ENCODE measurements around the gene SKI.

Gene SKI

GRCh38 chr1:2267051-2267830 is 39.1 kb downstream of the SKI start:
- DNase-seq = no peak

GRCh38 chr1:2267862-2268261 is 39.7 kb downstream of the SKI start:
- no peak for DNase-seq

DNA sequence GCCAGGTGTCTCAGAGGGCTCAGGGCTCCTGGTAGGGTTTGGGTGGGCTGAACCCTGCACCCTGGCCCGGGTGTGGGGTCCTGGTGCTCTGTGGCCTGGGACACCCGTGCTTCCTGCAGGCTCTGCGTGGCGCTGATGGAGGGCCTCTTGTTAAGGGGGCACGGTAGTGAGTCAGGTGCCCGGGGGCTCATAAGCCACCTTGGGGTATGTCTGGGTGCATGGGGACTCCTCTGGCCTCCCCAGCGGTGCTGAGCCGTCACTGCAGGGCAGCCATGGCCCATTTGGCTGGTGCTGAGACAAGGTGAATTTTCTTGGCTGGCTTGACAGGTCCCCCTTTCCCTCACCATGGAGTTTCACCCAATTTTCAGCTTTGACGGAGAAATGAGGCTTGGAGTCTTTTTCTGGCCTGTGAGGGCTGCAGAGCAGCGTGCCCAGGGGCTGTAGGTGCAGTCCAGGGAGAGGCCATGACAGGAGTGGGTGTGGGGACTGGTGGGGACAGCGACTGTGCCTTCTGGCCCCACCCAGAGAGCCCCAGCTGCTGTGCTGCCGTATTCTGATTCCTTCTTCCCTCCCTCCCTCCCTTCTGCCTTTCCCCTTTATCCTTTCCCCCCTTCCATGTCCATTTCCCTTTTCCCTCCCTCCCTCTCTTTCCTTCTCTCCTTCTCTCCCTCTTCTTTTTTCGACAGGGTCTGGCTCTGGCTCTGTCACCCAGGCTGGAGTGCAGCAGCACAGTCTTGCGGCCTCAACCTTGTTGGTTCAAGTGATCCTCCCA is 40.4 kb downstream of the SKI start:
- no peak for DNase-seq

- no peak for DNase-seq
Measured at GRCh38 chr1:2269193-2269921, 41.2 kb downstream of the SKI start.

- DNase-seq = no peak
Measured at GRCh38 chr1:2269922-2270259, 41.8 kb downstream of the SKI start.

DNA sequence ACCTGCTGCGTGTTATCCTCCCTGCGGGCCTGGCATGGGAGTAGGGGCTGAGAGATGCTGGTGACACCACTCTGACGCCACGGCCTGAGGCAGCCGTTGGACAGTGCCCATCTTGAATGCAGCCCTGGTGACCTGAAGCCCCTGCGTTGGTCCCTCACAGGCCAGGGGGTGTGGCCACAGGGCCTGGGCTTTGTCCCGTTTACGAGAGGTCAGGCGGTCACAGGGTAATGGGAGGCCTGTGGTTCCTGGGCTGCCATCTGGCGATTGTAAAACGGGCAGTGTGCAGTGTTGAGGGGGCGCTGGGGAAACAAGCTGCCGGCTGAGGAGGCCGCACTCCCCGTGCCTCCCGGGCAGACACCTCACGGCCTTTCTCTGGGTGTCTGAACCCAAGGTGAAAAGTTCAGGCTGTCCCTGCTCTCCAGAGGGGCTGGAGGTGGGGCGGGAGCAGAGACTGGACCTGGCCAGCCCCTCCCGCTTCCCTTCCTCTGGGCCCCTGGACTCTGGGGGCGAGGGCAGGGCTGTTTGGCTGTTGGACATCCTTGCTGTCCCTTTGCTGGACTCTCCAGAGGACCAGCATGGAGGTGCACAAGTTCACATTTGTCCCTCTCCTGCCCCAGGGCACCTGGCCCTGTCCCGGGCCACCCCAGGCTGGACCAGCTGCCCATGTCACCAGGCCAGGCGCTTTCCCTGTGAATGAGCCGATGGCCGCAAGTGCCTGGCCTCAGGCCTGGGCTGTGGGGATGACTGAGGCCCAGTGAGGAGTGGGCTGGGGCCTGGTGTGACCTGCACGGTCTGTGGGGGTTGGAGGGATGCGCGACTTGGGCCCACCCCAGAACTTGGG is 42.4 kb downstream of the SKI start:
- DNase-seq = no peak

GRCh38 chr1:2271211-2271721 is 43.1 kb downstream of the SKI start:
- no peak for DNase-seq

- DNase-seq = no peak
Measured at GRCh38 chr1:2271841-2272655, 43.9 kb downstream of the SKI start.

GRCh38 chr1:2272686-2273400 is 44.7 kb downstream of the SKI start:
- DNase-seq = no peak

DNA sequence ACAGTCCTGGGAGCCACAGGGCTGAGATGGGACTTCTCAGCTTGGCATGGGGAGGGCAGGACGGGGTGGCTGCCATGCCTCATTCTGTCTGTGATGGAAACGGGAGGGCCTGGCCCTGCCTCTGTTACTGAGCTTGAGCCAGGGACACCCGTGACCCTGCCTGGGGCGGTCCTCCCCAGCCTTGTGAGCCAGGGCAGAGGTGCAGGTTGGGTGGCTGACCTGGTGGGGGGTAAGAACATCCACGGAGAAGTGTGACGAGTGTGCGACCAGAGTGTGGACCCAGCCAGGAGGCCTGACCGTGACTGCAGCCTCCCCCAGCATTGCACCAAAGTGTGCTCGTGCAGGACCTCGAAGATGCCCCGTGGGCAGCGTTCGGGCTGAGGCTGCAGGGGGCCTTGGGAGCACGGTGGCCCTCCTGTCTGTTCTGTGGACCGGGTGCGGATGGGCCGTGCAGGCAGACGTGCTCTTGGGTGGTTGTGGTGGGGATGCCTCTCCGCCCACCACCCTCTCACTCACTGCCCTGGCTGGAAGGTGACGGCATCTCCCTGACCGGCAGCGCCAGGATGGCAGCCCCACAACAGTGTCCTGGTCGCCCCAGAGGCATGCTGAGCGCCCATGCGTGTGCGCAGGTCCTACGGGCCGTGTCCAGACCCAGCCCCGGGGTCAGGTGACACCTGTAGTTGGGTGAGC is 45.4 kb downstream of the SKI start:
- DNase-seq = no peak

GRCh38 chr1:2274231-2274928 is 46.3 kb downstream of the SKI start:
- no peak for DNase-seq

- DNase-seq = no peak
Measured at GRCh38 chr1:2274929-2275475, 46.9 kb downstream of the SKI start.

DNA sequence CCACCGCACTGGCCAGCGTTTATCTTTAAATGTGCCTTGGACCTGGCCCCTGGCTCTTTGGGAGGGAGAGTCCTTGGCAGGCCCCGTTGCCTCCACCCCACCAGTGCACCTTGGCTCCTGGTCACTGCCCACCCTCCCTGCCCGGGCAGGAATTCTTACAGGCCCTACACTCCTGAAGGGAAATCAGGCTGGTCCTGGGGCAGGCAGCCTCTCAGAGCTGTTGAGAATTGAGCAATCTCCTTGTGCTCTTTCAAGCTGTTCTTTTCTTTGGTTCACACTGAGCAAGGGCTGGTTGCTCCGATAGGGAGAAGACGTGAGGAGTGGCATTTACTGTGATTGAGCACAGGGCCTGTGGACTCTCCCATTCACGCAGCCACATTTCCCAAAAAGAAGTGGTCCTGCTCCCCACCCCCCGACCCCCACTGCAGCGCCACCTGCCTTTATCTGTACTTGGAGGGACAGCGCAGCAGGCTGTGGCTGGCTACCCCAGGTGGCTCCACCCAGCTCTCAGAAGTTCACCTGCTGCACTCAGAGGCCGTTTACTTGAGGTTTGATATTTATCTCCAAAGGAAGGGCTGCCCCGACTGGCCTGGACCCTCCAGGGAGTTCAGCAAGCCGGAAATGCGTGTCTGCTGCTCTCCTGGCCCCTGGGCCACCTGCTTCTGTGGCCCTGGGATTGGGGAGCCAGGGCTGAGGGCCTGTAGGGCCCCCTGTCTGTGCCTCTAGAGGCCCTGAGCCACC is 47.8 kb downstream of the SKI start:
- no peak for DNase-seq

GRCh38 chr1:2276803-2277580 is 48.9 kb downstream of the SKI start:
- DNase-seq = no peak

DNA sequence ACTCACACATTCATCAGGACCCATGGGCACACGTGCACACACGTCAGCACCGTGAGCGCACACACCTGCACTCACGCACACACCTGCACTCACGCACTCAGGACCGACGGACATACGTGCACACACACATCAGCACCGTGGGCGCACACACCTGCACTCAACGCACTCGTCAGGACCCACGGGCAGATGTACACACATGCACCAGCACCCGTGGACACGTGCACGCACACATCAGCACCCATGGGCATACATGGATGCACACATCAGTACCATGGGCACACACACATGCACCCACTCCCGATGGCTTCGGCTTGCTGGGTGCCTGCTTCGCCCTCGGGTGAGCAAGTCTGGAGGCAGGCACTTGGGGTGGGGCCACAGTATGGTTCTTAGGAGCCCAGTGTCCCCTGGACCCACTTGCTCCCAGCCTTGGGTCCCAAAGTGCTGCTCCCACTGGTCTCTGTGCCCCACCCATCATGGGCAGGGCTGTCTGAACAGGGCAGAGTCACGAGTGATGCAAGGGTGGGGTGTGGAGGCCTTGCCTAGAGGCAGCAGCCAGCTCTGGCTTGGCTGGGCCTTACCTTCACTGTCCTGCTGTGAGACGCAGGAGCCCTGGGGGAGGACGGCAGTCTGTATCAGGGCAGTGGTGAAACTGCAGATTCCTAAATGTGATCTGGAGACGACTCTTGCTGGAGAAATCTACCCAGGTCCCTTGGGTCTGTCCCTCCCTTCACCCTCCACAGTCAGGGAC is 49.8 kb downstream of the SKI start:
- DNase-seq = no peak

DNA sequence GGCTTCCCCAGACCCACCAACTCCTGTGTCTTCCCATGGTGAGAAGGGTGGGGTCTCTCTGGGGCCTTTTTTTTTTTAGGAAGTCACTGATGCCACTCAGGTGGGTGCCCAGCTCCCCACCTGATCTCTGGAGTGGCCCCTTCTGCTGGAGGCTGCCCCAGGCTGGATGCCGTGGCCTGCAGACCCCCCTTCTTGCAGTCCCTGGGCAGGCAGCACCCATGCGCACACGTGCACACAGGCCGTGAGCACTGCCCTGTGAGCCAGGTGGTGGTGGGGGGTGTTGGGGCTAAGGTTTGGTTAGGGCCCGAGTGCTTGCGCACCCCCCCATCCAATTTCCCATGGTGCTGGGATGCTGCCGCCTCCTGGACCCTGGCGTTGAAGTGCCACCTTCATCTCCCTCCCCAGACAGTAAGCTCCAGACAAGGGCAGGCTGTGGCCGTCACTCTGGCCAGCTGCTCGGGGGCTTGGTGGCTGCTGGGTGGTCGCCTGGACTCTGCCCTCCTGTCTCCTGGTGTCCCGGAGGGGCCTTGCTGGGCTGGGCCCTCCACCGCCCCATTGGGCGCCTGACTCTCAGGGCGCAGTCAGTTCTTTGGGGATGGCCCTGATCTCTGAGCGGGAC is 50.6 kb downstream of the SKI start:
- no peak for DNase-seq

- DNase-seq = no peak
Measured at GRCh38 chr1:2279210-2279639, 51.1 kb downstream of the SKI start.
